VCaP (cell line): ENCODE data around the gene NOXA1.

ENCODE experiments used
- H3K27ac ChIP-seq: fragments of 450-650 bp; 2 replicates; pipeline ENCODE4 v1.5.1; 2017
- TF ChIP-seq, protein P1 (sequence below): fragments of 450-650 bp; conservative IDR thresholded peaks from 2 replicates; pipeline ENCODE4 v1.5.1; 2017; ENCODE audit warnings: mild to moderate bottlenecking, moderate library complexity

The NOXA1 gene

DNA sequence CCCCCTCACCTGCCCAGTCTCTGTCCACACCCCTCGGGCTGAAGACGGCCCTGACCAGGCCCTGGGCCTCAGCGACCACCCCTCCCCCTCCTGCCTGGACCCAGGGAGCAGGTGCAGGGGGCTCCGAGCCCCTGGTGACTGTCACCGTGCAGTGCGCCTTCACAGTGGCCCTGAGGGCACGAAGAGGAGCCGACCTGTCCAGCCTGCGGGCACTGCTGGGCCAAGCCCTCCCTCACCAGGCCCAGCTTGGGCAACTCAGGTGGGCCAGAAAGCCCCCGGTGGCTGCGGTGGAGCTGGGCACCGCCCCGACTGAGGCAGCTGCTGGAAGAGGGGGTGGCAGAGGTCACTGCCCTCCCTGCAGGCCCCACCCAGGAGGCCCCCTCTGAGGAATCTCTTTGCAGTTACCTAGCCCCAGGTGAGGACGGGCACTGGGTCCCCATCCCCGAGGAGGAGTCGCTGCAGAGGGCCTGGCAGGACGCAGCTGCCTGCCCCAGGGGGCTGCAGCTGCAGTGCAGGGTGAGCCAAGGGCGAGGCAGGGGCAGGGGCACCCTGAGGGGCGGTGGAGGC, 10.2 kb downstream of the NOXA1 start:
- TF ChIP-seq, protein P1, sequence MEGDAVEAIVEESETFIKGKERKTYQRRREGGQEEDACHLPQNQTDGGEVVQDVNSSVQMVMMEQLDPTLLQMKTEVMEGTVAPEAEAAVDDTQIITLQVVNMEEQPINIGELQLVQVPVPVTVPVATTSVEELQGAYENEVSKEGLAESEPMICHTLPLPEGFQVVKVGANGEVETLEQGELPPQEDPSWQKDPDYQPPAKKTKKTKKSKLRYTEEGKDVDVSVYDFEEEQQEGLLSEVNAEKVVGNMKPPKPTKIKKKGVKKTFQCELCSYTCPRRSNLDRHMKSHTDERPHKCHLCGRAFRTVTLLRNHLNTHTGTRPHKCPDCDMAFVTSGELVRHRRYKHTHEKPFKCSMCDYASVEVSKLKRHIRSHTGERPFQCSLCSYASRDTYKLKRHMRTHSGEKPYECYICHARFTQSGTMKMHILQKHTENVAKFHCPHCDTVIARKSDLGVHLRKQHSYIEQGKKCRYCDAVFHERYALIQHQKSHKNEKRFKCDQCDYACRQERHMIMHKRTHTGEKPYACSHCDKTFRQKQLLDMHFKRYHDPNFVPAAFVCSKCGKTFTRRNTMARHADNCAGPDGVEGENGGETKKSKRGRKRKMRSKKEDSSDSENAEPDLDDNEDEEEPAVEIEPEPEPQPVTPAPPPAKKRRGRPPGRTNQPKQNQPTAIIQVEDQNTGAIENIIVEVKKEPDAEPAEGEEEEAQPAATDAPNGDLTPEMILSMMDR = no peak
- H3K27ac ChIP-seq = no peak overlapping the region

DNA sequence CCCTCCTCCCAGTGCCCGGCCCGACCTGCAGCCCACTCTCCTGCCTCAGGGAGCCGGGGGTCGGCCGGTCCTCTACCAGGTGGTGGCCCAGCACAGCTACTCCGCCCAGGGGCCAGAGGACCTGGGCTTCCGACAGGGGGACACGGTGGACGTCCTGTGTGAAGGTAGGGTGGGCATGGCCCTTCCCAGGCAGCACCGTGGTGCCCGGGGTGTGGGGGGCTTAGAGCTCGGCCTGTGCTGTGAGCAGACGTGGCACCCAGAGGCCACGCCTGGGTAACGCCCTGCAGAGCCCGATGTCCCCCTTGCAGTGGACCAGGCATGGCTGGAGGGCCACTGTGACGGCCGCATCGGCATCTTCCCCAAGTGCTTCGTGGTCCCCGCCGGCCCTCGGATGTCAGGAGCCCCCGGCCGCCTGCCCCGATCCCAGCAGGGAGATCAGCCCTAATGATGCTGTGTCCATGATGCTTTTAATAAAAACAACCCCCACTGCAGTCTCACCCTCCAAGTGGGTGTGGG, 10.8 kb downstream of the NOXA1 start:
- TF ChIP-seq, protein P1 = no peak
- no peak overlapping the region for H3K27ac ChIP-seq

DNA sequence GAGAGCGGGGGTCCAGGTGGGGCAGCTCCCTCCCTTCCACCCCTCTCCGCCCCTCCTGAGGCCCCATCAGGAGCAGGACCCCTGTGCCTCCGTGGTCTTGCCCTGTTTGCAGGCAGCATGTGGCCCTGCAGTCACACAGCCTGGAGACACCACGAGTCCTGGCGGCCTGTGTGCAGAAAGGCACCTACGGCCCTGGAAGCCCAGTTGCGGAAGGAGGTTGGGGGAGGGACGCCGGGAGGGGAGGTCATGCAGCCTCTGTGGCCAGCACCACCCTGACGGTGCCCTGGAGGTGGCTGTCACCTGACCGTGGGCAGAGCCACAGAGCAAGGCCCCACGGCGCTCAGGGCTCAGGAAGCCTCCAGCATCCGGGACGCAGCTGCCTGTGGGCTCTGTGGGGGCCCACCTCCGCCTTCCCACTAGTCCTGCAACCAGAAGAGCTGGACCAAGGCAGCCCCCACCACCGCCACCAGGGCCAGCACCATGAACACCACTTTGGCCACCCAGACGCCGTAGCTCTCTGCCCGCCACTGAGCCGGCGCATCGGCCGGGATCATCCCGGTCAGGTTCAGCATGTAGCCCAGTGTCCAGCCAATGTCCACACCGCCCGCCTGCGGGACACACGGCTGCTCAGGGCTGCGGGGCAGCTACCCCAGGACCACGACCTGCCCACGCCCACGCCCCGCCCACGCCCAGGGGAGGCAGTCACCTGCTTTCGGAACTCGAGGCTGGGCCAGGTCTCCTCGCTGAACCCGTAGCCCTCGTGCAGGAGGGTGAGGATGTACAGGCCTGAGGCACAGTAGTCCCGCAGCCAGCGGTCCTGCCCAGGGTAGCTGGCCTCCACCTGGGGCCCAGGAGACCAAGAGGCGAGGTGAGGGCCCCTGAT, 11.5 kb downstream of the NOXA1 start:
- TF ChIP-seq, protein P1 = no peak
- H3K27ac ChIP-seq = no peak overlapping the region

DNA sequence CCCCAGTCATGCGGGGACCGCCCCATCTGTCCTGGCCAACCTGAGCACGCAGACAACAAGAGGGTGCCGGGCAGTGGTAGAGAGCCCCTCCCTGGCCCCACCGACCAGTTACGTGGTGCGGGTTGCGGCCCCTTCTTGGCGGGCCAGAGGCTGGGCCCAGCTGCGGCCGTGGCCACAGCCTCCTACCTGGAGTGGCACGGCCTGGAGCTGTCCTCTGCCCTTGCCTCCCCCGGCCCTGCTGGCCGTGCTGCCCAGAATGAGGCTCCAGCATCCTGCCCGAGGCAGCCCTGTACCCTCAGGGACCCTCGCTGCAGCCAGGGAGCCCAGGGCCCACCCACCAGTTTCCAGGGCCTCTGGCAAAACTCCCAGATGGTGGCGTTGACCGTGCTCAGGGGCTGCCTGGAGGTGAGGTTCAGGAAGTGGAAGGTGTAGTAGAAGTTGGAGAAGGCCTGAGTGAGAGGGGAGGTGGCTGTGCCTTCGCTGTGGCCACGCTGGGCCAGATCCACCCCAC, 12.2 kb downstream of the NOXA1 start:
- no peak overlapping the region for H3K27ac ChIP-seq

DNA sequence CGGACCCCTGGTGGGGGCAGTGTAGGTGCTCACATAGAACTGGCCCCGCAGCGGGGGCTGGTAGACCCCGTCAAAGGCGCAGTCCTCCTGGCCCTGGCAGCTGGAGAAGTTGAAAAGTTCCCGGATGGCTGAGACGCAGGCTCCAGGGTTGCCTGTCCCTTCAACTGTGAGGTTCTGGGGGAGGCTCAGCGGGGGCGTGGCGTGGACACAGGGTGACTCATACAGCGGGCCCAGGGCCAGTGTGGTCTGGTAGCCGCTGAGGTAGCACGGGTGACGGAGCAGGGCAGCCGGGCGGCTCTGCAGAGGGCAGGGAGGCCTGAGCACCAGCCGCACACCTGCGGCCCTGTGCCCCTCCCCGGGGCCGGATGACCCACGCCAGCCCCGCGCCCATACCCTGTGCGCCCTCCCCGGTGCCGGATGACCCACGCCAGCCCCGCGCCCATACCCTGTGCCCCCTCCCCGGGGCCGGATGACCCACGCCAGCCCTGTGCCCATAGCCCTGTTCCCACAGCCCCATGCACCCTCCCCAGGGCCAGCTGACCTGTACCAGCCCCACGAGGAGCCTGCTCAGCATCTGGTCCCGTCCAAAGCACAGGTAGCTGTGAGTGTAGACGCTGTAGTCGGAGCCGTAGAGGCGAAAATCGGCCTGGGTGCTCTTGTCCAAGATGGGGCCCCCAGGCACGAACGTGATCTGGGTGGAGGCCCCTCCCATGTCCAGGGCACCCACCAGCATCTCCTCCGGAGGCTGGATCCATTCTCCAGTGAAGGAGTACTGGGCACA, 13.0 kb downstream of the NOXA1 start:
- H3K27ac ChIP-seq = no peak overlapping the region
- TF ChIP-seq, protein P1 = no peak

More for the DNA sequence above, 12.2 kb downstream of the NOXA1 start:
- TF ChIP-seq, protein P1 = no peak

DNA sequence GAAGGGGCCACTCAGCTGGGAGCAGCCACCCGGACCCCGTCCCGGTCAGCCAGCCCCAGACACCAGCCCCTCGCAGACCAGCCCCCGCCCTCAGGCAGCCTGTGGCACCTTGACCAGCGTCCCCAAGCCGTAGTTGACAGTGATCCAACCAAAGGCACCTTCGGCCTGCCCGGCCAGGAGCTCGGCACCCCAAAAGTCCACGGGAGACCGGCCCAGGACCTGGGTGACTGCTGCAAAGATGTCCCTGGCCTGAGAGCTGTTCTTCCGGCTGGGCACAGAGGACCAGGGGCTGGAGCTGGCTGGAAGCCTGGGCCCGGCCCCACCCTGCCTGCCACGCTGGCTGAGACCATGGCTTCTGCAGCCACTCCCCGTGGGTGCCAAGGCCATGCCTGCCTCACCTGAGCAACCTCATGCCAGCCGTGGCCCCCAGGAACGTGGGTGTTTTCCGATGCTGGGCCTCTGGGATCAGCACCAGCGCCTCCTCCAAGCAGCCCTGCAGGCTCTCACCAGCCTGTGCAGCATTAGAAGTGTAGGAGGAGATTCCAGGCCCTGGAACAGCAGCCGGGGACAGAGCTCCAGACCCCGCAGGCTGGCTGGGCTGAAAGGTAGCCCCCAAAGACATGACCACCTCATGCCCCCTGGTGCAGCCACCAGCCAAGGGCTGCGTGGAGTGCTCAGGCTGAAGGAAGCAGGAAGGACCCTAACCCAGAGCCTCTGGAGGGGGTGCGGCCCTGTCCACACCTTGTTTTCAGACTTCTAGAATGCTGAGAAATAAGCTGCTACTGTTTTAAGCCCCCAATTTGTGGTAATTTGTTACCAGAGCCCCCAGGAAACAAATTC, 13.8 kb downstream of the NOXA1 start:
- no peak overlapping the region for H3K27ac ChIP-seq
- TF ChIP-seq, protein P1 = no peak
